Smooth muscle cell of bladder (primary cell): ENCODE data around the gene URI1. TPM values are rescaled to one million over a fixed set of nuclear protein-coding genes. Genes with fewer than 3 reads are reported as not detected.

ENCODE experiments used
- total RNA-seq: library from RNA; depleted of rRNA; stranded (reverse); fragments of >200 nt; gene quantifications from 2 replicates; pipeline ENCODE4 v1.2.3, GENCODE V29; 2014

Gene URI1
- 55.6 and 65.1 TPM in 2 replicates for total RNA-seq

GRCh38 chr19:29941828-29942403 is at the start of gene URI1:
TSS of gene URI1 (plus strand) at chr19:29942239. CDS start at chr19:29942548, 309 bp downstream.

Other genes with a start within 250 kb of the URI1 start
- gene C19orf12, start 227.0 kb upstream of the URI1 start, total RNA-seq = 19.3 and 23.2 TPM in 2 replicates
- 5.1 and 8.1 TPM in 2 replicates for gene CCNE1, start 130.2 kb upstream of the URI1 start, total RNA-seq